DMS 273 (cell line): ENCODE results near the gene XPNPEP3.
A peak's percentile ranks its signal among the peaks of the same experiment; 100 is the strongest.
"Not testable (repeated sequence)": the region's sequence is repeated elsewhere in the genome, so short reads cannot be mapped to it uniquely, and the experiment has no call there.

Source experiments
- DNase-seq: peaks from one replicate; lab custom pipeline; 2025; ENCODE audit not compliant: unreplicated experiment; lab: John Stamatoyannopoulos, UW

XPNPEP3 gene

GRCh38 chr22:40855979-40856512, 902 bp upstream of the XPNPEP3 start:
- peak; percentile 58 for DNase-seq

DNA sequence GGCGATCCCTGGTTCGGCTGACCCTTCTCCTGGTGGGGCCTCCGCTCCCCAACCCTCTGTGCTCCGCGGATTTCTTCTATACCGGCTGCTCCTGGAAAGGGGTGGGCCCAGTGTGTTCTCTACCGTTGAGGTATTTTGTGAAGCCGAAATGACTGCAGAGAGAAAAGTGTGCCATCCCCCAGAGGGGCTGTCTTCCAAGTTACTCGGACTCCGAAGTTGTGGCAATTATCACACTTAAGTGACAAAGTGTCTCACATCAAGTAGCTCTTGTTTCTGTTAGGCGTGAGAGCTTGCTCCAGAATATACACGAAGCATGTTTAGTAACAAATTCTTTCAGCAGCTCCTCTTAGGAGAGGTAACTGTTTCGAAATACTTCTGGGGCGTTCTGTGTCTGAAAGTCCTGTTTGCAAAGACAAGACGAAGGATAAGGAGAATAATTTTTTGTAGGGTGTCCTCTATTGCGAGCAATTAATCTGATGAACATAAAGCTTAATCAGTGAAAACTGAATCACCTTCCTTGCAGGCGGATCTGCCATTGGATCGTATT, 434 bp downstream of the XPNPEP3 start:
- no peak for DNase-seq

GRCh38 chr22:40862013-40862412, 5.1 kb downstream of the XPNPEP3 start, which contains the start of gene DNAJB7:
DNAJB7 (minus strand) TSS chr22:40862113; CDS start chr22:40861994, 119 bp downstream.
- DNase-seq = no peak

DNA sequence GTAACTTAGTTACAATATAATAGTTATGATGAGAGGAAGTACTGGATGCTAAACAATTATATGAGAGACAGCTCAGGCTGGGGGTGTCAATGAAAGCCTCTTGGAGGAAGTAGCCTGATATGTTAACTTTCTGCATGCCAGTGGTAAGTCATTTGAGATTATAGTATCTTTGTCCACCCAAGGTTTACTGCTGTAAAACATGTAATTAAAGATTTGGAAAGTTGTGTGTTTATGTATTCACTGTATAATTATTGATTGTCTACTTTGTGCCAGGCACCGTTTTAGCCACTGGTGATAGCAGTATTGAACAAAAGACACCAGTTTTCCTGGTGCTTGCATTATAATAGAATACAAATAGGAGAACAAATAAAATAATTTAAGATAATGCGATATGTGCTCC, 5.6 kb downstream of the XPNPEP3 start:
- DNase-seq = no peak

GRCh38 chr22:40867109-40867508, 10.2 kb downstream of the XPNPEP3 start:
- no peak for DNase-seq

DNA sequence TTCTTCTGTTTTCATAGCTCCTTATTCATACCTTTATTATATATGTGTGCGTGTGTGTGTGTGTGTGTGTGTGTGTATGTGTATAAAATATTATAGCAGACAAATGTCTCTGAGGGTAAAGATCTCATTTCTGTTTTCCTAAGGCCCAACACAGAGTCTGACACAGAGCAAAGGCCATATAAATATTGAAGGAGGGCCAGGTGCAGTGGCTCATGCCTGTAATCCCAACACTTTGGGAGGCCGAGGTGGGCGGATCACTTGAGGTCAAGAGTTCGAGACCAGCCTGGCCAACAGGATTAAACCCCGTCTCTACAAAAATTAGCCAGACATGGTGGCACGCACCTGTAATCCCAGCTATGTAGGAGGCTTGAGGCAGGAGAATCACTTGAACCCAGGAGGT, 11.4 kb downstream of the XPNPEP3 start:
- DNase-seq = not testable (repeated sequence)

DNA sequence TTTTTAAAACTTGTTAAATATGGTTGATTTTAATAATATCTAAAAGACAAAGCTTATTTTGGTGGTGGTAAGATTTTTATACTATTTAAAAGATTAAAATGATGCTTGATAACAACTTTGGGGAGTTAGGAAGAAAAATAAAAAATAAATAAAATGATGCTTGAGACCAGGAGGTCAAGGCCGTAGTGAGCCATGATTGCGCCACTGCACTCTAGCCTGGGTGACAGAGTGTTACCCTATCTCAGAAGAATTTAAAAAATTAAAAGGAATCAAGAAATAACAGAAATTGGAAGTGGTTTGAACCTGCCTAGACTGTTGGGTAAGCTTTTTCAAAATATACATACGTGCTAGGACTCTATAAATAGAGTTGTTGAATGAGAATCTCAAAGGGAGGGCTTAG, 17.1 kb downstream of the XPNPEP3 start:
- DNase-seq = no peak

- no peak for DNase-seq
Observed at GRCh38 chr22:40875111-40875510, 18.2 kb downstream of the XPNPEP3 start.

GRCh38 chr22:40876907-40877306, 20.0 kb downstream of the XPNPEP3 start:
- no peak for DNase-seq

GRCh38 chr22:40877488-40877887, 20.5 kb downstream of the XPNPEP3 start:
- DNase-seq = no peak

DNA sequence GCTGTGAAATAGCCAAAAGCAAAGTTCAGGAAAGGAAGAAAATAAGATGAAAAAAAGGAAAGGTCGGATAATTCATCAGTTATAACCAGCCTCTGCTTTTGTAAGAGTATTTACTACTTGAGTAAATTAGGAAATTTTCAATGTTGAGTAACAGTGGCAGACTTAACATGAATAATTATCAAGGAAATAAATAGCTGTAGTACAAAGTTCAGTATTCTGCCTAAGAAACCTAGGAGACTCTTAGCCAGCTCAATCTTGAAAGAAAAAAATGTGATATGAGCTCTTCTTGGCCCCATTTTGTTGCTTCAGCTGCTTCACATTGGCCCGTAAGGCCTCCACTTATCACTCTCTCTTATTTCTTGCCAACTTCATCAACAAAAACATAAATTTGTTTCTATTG, 22.0 kb downstream of the XPNPEP3 start:
- no peak for DNase-seq

DNA sequence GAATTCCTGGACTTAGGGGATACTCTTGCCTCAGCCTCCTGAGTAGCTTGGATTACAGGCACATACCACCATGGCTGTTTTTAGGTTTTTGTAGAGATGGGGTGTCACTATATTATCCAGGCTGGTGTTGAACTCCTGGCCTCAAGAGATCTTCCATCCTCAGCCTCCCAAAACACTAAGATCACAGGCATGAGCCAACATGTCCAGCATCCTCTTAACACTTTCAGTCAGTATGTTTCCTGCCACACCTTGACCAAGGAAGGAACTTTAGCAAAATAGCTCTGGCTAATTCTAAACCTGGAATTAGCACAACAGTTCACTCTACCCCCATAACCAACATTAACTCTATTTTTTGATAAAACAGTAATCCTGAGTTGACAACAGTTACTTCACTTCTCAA, 32.2 kb downstream of the XPNPEP3 start:
- no peak for DNase-seq

DNA sequence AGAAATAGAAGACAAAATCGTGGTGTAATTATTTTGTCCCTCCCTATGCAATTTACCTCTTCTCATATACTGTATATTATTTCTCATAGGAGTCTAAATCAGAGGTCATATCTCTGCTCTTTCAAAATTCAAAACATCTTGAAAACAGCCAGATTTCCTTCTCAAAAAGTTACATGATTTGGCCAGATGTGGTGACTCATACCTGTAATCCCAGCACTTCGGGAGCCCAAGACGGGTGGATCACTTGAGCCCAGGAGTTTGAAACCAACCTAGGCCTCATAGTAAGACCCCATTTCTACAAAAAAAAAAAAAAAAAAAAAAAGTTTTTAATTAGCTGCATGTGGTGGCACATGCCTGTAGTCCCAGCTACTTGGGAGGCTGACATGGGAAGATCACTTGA, 33.9 kb downstream of the XPNPEP3 start:
- DNase-seq = no peak

DNA sequence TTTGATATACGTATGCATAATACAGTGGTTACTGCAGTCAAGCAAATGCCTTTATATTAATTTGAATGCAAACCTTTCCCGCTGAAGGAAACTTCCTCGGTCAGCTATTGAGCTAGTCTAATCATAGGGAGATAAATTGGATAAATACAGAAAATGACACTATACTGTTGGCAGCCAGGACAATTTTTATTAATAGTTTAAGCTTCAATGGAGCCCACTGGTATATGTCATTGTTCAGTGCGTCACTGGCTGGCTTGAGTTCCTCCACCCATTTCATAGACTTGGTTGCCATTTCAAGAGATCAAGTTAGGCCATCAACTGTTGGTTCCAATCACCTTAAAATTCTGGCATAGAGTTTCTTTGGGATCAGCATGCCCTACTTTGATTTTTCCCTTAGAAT, 37.5 kb downstream of the XPNPEP3 start:
- no peak for DNase-seq

DNA sequence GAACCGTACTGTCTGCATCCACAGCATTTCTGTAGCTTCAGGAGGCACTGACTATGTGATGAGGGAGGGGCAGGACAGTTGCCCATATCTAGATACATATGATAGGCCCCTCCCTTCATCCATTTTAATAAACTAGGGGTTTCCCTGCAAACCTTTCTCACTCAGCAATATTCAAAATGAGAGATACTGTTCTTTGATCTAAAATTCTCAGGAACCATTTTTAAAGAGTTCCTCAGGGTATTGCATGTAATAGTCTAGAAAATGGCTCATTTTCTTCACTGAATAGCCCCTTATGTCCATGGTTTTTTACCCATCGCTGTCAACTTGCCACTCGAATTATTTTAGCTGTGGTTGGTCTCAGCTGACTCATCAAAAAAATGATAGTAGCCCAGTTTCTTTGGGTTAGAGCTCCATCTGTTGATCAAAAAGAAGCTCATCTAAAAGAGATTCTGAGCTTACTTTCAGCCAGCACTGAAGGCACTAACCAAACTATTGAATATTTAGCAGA, 42.0 kb downstream of the XPNPEP3 start:
- DNase-seq = peak; percentile 67

- no peak for DNase-seq
Observed at GRCh38 chr22:40904101-40904500, 47.2 kb downstream of the XPNPEP3 start.

DNA sequence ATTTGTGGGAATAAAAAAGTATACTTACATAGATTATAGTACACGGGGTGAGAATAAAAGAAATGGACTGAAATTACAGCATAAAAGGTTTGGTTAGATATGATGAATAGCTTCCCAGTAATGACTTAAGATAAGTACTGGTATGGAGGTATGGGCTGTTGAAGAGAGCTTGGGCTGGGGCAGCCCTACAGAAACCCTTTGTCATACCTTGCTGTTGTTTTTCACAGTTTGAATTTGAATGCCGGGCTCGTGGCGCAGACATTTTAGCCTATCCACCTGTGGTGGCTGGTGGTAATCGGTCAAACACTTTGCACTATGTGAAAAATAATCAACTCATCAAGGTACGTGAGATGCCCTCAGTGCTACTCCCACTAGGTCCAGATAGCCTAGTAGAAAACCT, 51.9 kb downstream of the XPNPEP3 start:
- DNase-seq = no peak

- DNase-seq = no peak
Observed at GRCh38 chr22:40911772-40912171, 54.8 kb downstream of the XPNPEP3 start.

DNA sequence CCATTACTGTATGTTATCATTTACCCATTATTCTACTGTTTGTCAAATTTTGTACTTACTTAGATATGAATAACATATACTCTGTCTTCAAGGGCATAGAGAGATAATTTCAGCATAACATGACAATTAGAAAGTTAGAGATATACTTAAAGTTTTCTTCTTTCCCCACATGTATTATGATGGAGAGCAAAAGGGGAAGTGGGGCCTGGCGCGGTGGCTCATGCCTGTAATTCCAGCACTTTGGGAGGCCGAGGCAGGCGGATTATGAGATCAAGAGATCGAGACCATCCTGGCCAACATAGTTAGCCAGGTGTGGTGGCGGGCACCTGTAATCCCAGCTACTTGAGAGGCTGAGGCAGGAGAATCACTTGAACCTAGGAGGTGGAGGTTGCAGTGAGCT, 56.0 kb downstream of the XPNPEP3 start:
- DNase-seq = not testable (repeated sequence)

GRCh38 chr22:40919446-40919845, 62.5 kb downstream of the XPNPEP3 start:
- DNase-seq = no peak

DNA sequence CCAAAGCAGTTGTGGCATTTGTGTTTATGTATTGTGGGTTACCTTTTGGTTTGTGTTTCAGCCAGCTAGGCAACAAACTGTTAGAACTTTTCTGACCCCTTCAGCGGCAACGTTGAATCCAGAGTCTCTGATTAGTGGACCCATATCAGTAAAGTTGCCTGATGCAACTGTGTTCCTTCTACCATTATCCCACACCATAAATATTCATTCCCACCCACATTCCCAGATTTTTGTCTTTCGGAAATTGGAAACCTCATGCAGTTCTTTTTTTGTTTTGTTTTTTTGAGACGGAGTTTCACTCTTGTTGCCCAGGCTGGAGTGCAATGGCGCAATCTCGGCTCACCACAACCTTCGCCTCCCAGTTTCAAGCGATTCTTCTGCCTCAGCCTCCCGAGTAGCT, 63.6 kb downstream of the XPNPEP3 start:
- no peak for DNase-seq

DNA sequence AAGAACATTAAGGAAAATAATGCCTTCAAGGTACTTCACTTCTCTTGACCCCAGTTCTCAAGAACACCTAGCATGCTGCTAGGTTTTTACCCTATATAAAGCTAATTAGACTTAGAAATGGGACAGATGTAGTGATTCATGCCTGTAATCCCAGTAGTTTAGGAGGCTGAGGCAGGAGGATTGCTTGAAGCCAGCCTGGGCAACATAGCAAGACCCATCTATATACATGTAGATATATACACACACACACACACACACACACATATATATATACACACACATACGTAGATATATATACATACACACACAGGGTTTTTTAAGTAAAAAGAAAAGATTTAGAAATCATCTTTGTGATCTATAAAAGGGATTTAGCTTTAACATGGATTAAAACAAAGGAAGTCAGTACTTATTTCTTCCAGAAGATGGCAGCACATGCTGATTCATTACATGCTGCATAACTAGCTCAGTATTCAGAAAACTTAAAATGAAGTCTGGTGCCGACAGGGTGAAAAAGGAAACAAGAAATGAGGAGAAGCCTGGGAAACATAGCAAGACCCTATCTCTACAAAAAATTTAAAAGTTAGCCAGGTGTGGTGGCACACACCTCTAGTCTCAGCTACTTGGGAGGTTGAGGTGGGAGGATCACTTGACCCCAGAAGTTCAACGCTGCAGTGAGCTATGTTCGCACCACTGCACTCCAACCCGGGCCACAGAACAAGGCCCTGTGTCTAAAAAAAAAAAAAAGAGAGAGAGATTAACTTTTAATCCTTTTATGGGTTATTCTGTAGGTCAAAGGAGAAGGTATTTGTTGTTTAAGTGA, 65.7 kb downstream of the XPNPEP3 start:
- DNase-seq = peak; percentile 63
